GM12865 (cell line): ENCODE measurements around the gene KAT14.
"Not testable (repeated sequence)": the region's sequence is repeated elsewhere in the genome, so short reads cannot be mapped to it uniquely, and the experiment has no call there.

Experiments used
- DNase-seq: peaks from one replicate; pipeline ENCODE4 v3.0.0; 2010; ENCODE audit warnings: low read depth
- H3K4me3 ChIP-seq: 2 replicates; pipeline ENCODE4 v1.5.1; 2011; ENCODE audit warnings: mild to moderate bottlenecking, low read depth, low read length, control low read depth
- CTCF ChIP-seq: IDR thresholded peaks from 2 replicates; pipeline ENCODE4 v1.5.1; 2011; ENCODE audit warnings: low read length, control low read depth, low read depth, inconsistent platforms; ENCODE audit not compliant: insufficient read depth; ENCODE audit errors: missing control alignments

Gene KAT14

GRCh38 chr20:18218280-18218679 is 80.6 kb downstream of the KAT14 start:
- no peak for TF ChIP-seq CTCF
- no peak for DNase-seq
- H3K4me3 ChIP-seq, result no peak overlapping the region

GRCh38 chr20:18223409-18223808 is 85.7 kb downstream of the KAT14 start:
- no peak overlapping the region for H3K4me3 ChIP-seq
- no peak for TF ChIP-seq CTCF
- no peak for DNase-seq

- no peak for DNase-seq
- no peak for TF ChIP-seq CTCF
- no peak overlapping the region for H3K4me3 ChIP-seq
These were observed 87.4 kb downstream of the KAT14 start for GRCh38 chr20:18224968-18225568.

GRCh38 chr20:18225632-18226031 is 88.0 kb downstream of the KAT14 start:
- TF ChIP-seq CTCF, result no peak
- H3K4me3 ChIP-seq, result no peak overlapping the region
- no peak for DNase-seq

GRCh38 chr20:18226741-18227140 is 89.1 kb downstream of the KAT14 start:
- not testable (repeated sequence) for DNase-seq, H3K4me3 ChIP-seq

GRCh38 chr20:18233408-18233943 is 95.8 kb downstream of the KAT14 start:
- TF ChIP-seq CTCF, result no peak
- no peak for DNase-seq
- H3K4me3 ChIP-seq, result no peak overlapping the region
